Neutrophil (primary cell): ENCODE measurements around the gene ZNF655.

Experiments
- H3K27ac ChIP-seq: fragments of 200-600 bp; sonication (generic); 2 replicates; pipeline ENCODE4 v1.5.1; 2016; ENCODE audit warnings: mild to moderate bottlenecking, moderate library complexity
- H3K27me3 ChIP-seq: fragments of 200-600 bp; sonication (generic); 2 replicates; pipeline ENCODE4 v1.6.0; 2016; ENCODE audit warnings: mild to moderate bottlenecking
- H3K36me3 ChIP-seq: fragments of 200-600 bp; sonication (generic); 2 replicates; pipeline ENCODE4 v1.5.1; 2017
- H3K4me1 ChIP-seq, 2 experiments: fragments of 200-600 bp in 1 of 2; sonication (generic) in 1 of 2; 1 replicate in 1 of 2; 2 replicates in 1 of 2; pipeline versions ENCODE4 v1.5.1 to v1.6.1; 2013 to 2016; ENCODE audit warnings: low read depth in 1 of 2, low read length in 1 of 2, mild to moderate bottlenecking in 1 of 2, moderate library complexity in 1 of 2; ENCODE audit not compliant: control insufficient read depth in 1 of 2, insufficient read depth in 1 of 2
- H3K4me3 ChIP-seq, 2 experiments: fragments of 200-600 bp in 1 of 2; sonication (generic) in 1 of 2; 1 replicate in 1 of 2; 2 replicates in 1 of 2; pipeline ENCODE4 v1.5.1; 2013 to 2016; ENCODE audit warnings: low read depth in 1 of 2, low read length in 1 of 2, mild to moderate bottlenecking in 1 of 2, moderate library complexity in 1 of 2
- H3K9me3 ChIP-seq: fragments of 200-600 bp; sonication (generic); 2 replicates; pipeline ENCODE4 v1.5.1; 2016
- TF ChIP-seq, protein P1 (sequence below): fragments of 200-600 bp; sonication (generic); IDR thresholded peaks from 2 replicates; pipeline ENCODE4 v1.5.1; 2016; ENCODE audit warnings: antibody characterized with exemption

ZNF655 gene

DNA sequence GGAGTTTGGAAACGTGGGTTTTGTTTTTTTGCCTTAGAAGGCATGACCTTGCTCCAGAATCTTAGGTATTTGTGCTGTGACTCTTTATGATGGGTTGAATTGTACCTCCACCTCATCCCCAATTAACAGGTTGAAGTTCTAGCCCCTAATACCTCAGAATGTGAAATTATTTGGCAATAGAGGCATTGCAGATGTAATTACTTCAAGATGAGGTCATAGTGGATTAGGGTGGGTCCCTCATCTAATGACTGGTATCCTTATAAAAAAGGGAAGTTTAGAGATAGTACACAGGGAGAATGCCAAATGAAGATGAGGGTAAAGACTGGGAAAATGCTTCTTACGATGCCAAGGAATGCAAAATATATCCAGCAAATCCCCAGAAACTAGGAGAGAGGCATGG is 3.5 kb upstream of the ZNF655 start:
- no peaks in the 10 kb centered on the region for H3K27me3 ChIP-seq
- H3K27ac ChIP-seq, result no peak overlapping the region
- TF ChIP-seq, protein P1, sequence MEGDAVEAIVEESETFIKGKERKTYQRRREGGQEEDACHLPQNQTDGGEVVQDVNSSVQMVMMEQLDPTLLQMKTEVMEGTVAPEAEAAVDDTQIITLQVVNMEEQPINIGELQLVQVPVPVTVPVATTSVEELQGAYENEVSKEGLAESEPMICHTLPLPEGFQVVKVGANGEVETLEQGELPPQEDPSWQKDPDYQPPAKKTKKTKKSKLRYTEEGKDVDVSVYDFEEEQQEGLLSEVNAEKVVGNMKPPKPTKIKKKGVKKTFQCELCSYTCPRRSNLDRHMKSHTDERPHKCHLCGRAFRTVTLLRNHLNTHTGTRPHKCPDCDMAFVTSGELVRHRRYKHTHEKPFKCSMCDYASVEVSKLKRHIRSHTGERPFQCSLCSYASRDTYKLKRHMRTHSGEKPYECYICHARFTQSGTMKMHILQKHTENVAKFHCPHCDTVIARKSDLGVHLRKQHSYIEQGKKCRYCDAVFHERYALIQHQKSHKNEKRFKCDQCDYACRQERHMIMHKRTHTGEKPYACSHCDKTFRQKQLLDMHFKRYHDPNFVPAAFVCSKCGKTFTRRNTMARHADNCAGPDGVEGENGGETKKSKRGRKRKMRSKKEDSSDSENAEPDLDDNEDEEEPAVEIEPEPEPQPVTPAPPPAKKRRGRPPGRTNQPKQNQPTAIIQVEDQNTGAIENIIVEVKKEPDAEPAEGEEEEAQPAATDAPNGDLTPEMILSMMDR, result no peak
- no peaks in the 10 kb centered on the region for H3K9me3 ChIP-seq
- H3K4me3 ChIP-seq, result no peak overlapping the region
- H3K4me1 ChIP-seq, result peaks cover 34% of the 10 kb centered on the region in 2 experiments
- peaks cover 7% of the 10 kb centered on the region for H3K36me3 ChIP-seq

DNA sequence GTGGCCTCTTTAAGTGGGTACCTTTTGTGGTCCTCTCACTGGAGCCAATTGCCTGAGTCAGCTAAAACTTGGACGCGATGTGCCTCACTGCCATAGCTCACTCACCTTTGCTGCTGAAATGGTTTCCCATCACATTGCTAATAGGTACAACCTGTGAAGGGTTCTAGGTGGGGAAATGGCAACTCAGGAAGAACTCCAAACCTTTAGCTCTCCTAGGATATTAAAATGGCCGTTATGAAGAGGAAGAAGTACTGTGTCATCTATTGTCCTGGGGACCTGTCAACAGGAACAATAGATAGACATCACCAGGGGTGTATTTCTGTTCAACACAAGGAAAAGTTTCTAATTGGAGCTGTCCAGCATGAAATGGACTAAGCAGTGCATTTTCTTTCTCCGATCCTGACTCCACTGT is 1.2 kb upstream of the ZNF655 start:
- Histone ChIP-seq H3K4me1 (peaks cover 27% of the 10 kb centered on the region in 2 experiments), H3K9me3 (no peaks in the 10 kb centered on the region), H3K27ac (peak overlapping the region; percentile 97), H3K4me3 (peak overlapping the region; percentile 82 to 95), H3K36me3 (peaks cover 28% of the 10 kb centered on the region), H3K27me3 (no peaks in the 10 kb centered on the region)
- TF ChIP-seq, protein P1, result no peak

DNA sequence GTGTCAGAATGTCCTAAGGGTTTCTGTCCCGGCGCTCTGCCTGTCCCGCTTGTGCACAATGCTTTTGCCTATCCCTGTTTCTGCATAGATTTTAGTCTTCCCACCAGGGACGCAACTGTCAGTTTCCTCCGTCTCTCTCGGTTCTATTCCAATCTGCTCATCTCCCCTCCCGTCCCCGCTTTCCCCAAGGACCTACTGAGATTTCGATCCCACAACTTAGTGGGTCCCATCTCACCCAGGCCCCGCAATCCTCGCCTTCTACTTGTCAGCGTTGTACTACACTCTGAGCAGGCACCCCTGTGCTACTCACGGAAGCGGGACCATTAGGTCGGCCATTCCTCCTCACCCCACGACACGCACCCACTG is 519 bp upstream of the ZNF655 start:
- TF ChIP-seq, protein P1, result no peak
- no peaks in the 10 kb centered on the region for H3K27me3 ChIP-seq
- H3K4me1 ChIP-seq, result peaks cover 22 to 23% of the 10 kb centered on the region in 2 experiments
- H3K9me3 ChIP-seq, result no peaks in the 10 kb centered on the region
- H3K4me3 ChIP-seq, result peak overlapping the region; percentile 82 to 95
- H3K27ac ChIP-seq, result peak overlapping the region; percentile 97
- H3K36me3 ChIP-seq, result peaks cover 36% of the 10 kb centered on the region

DNA sequence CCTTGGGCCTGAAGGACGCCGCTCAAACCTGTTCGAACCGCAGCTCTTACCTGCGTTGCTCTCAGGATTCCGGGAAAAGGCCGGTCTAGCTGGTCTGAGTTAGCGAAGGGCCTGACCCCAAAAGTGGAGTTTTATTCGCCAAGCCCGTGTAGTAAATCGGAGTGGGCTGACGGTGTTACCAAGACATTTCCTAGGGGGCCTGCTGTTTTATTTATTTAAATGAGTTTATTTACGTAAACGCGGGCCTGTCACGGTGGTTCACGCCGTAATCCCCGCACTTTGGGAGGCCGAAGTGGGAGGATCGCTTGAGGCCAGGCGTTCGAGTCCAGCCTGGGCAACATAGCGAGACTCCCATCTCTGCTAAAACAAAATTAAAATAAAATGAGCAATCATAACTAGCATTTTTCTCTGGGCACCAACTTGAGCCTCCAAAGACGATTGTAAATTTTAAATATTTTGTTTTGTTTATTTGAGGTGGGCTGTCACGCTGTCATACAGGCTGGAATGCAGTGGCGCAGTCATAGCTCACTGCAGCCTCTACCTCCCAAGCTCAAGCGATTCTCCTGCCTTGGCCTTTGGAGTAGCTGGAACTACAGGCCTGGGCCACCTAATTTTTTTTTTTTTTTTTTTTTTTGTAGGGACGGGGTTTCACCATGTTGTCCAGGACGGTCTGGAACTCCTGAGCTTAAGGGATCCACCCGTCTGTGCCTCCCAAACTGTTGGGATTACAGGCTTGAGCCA is 903 bp downstream of the ZNF655 start:
- no peaks in the 10 kb centered on the region for H3K9me3 ChIP-seq
- H3K4me3 ChIP-seq, result peak overlapping the region; percentile 82 to 95
- TF ChIP-seq, protein P1, result no peak
- H3K27ac ChIP-seq, result peak overlapping the region; percentile 97
- peaks cover 22 to 23% of the 10 kb centered on the region in 2 experiments for H3K4me1 ChIP-seq
- H3K36me3 ChIP-seq, result peaks cover 46% of the 10 kb centered on the region
- H3K27me3 ChIP-seq, result no peaks in the 10 kb centered on the region

DNA sequence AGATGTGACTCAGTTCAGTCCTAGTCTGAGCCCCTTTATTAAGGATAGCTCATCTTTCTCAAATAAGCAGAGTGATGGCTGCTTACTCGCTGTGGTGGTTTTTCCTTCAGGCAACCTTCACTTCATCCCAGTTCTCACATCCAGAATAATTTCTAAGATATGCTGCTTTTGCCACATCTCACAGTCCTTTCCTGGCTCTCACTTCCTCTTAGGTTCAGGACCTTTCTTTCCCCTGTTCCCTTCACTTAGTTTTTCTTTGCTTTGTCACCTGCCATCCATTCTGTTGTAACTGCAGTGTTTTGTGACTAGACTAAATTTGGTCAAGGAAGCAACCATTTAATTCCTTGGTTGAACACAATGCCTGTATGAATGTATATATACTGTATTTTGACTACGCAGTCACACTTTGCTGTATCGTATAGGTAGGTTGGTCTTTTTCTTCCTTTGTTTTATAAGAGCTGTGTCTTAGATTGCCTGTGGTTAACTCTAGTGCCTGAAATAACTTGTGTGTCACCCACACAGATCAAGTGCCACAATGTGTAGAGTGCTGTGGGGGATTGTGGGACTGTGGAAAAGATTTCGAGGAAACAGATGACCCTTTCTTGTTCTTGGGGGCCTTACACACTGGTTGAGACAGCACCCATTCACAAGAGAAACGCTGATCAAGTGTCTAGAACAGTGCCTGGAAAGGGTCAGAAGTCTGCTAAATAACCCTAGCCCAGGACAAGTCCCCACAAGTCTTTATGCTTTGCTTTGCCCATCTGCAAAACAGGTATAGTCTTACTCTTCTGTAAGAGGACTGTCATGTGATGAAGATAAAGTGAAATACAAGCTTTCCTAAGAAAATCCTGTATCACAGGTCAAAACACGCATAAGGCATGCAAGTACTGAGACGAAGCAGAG is 2.6 kb downstream of the ZNF655 start:
- Histone ChIP-seq H3K4me3 (no peak overlapping the region), H3K27ac (peak overlapping the region; percentile 28), H3K9me3 (no peaks in the 10 kb centered on the region), H3K27me3 (no peaks in the 10 kb centered on the region), H3K4me1 (peaks cover 22 to 23% of the 10 kb centered on the region in 2 experiments), H3K36me3 (peaks cover 59% of the 10 kb centered on the region)
- TF ChIP-seq, protein P1, result no peak
